Astrocyte (in vitro differentiated cells and primary cell): ENCODE results near the gene CCSER2.

Experiments
- CTCF ChIP-seq: IDR thresholded peaks from 2 replicates; pipeline ENCODE4 v1.5.1; 2011; ENCODE audit warnings: low read depth, mild to moderate bottlenecking, inconsistent platforms, low read length, moderate library complexity; ENCODE audit not compliant: insufficient read depth
- EZH2 ChIP-seq: IDR thresholded peaks from 2 replicates; pipeline ENCODE4 v1.6.1; 2012; ENCODE audit warnings: mild to moderate bottlenecking, low read length, inconsistent platforms; ENCODE audit not compliant: insufficient read depth

GRCh38 chr10:84460520-84460919 lies 132.1 kb downstream of the CCSER2 start:
- TF ChIP-seq CTCF (no peak), EZH2 (no peak)
